Measurements from ENCODE around the gene USP46. TPM values are rescaled to one million over a fixed set of nuclear protein-coding genes. Genes with fewer than 3 reads are reported as not detected.

Gene USP46
- total RNA-seq, 1 donor from 2014 or later: 33.1 TPM

DNA sequence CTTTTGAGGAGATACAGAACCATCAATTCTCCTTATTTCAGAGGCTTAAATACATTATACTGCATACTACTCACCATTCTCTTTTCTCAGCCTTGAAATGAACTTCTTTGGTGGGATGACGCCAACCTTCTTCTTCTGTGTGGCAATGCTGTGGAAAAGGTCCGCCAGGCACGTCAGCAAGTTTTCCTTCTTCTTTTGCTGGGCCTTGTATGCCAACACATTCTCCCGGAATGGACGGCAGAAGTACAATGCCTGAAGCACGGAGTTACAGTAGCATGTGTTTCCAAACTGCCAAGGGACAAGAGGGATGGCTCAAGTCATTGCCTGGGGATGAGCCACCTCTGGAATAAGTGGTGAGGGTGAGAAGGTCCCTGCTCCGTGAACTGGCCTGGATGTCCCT lies 31.2 kb downstream of the USP46 start:
- Mint-ChIP-seq H3K27me3 (no peaks in the 10 kb centered on the region), H3K4me3 (ENCODE audit: low read depth) (no peak overlapping the region), H3K36me3 (ENCODE audit: insufficient read depth) (peaks cover 2% of the 10 kb centered on the region), H3K27ac (no peak overlapping the region), H3K9me3 (ENCODE audit: low read depth) (no peaks in the 10 kb centered on the region), H3K4me1 (ENCODE audit: low read depth) (no peaks in the 10 kb centered on the region)
- TF ChIP-seq, protein P1, sequence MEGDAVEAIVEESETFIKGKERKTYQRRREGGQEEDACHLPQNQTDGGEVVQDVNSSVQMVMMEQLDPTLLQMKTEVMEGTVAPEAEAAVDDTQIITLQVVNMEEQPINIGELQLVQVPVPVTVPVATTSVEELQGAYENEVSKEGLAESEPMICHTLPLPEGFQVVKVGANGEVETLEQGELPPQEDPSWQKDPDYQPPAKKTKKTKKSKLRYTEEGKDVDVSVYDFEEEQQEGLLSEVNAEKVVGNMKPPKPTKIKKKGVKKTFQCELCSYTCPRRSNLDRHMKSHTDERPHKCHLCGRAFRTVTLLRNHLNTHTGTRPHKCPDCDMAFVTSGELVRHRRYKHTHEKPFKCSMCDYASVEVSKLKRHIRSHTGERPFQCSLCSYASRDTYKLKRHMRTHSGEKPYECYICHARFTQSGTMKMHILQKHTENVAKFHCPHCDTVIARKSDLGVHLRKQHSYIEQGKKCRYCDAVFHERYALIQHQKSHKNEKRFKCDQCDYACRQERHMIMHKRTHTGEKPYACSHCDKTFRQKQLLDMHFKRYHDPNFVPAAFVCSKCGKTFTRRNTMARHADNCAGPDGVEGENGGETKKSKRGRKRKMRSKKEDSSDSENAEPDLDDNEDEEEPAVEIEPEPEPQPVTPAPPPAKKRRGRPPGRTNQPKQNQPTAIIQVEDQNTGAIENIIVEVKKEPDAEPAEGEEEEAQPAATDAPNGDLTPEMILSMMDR (IDR thresholded peaks at IDR 0.05; ENCODE audit: unreplicated experiment): no peak
- DNase-seq (ENCODE audit: low spot score, unreplicated experiment): no peak

DNA sequence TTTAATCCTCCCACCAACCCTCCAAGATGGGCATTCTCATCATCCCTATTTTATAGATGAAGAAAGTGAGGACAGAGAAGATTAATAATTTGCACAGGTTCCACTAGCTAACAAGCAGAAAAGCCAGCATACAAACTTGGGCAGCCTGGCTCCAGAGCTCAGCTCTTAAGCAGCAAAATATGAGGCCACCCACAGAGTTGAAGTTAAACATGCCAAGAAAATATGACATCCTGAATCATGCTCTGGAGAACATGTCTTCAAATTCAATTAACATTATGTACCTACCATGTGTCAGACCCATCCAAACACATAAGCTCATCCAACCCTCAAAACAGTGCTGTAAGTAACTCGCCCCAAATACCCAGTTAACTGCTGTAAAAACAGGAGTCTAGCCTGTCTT lies 33.9 kb downstream of the USP46 start:
- H3K27ac Mint-ChIP-seq: no peak overlapping the region
- no peak for DNase-seq (ENCODE audit: low spot score, unreplicated experiment)
- TF ChIP-seq, protein P1 (IDR thresholded peaks at IDR 0.05; ENCODE audit: unreplicated experiment): no peak
- H3K9me3 Mint-ChIP-seq (ENCODE audit: low read depth): no peaks in the 10 kb centered on the region
- H3K4me3 Mint-ChIP-seq (ENCODE audit: low read depth): no peak overlapping the region
- H3K27me3 Mint-ChIP-seq: no peaks in the 10 kb centered on the region
- peaks cover 11% of the 10 kb centered on the region for H3K36me3 Mint-ChIP-seq (ENCODE audit: insufficient read depth)
- H3K4me1 Mint-ChIP-seq (ENCODE audit: low read depth): no peaks in the 10 kb centered on the region

DNA sequence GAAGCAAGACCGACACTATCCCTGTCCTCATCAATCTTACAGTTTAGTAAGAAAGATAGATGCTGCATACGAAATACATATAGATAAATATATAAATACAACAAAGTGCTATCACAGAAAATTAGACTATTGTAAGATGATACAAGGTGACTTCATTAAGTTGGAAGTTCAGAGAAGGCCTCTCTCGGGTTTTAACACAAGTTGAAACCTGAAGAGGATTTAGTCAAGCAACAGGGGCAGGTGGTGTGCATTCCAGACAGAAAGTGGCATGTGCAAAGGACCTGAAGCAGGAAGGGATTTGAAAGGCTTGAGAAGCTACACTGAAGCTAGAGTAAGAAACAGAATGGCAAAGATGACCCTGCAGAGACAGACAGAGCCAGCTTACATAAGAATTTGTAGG lies 36.5 kb downstream of the USP46 start:
- no peak for DNase-seq (ENCODE audit: low spot score, unreplicated experiment)
- H3K27me3 Mint-ChIP-seq: no peaks in the 10 kb centered on the region
- no peaks in the 10 kb centered on the region for H3K9me3 Mint-ChIP-seq (ENCODE audit: low read depth)
- TF ChIP-seq, protein P1 (IDR thresholded peaks at IDR 0.05; ENCODE audit: unreplicated experiment): no peak
- peaks cover 11% of the 10 kb centered on the region for H3K36me3 Mint-ChIP-seq (ENCODE audit: insufficient read depth)
- H3K27ac Mint-ChIP-seq: no peak overlapping the region
- H3K4me1 Mint-ChIP-seq (ENCODE audit: low read depth): peaks cover 16% of the 10 kb centered on the region
- no peak overlapping the region for H3K4me3 Mint-ChIP-seq (ENCODE audit: low read depth)

DNA sequence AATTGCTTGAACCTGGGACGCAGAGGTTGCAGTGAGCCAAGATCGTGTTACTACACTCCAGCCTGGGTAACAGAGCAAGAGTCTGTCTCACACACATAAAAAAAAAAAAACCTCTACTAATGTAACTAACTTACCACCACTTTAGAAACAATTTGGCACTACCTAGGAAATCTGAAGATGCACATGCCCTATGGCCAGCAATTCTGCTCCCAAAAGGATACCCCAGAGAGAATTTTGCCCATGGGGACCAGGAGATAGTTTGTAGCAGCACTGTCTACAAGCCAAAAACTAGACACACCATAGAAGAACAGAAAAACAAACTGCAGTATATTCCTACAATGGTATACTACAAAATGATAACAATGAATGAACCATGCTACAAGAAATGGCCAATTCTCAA lies 37.5 kb downstream of the USP46 start:
- TF ChIP-seq, protein P1 (IDR thresholded peaks at IDR 0.05; ENCODE audit: unreplicated experiment): no peak
- H3K4me1 Mint-ChIP-seq (ENCODE audit: low read depth): peaks cover 16% of the 10 kb centered on the region
- no peak for DNase-seq (ENCODE audit: low spot score, unreplicated experiment)
- H3K4me3 Mint-ChIP-seq (ENCODE audit: low read depth): no peak overlapping the region
- no peak overlapping the region for H3K27ac Mint-ChIP-seq
- no peaks in the 10 kb centered on the region for H3K27me3 Mint-ChIP-seq
- no peaks in the 10 kb centered on the region for H3K9me3 Mint-ChIP-seq (ENCODE audit: low read depth)
- peaks cover 11% of the 10 kb centered on the region for H3K36me3 Mint-ChIP-seq (ENCODE audit: insufficient read depth)

DNA sequence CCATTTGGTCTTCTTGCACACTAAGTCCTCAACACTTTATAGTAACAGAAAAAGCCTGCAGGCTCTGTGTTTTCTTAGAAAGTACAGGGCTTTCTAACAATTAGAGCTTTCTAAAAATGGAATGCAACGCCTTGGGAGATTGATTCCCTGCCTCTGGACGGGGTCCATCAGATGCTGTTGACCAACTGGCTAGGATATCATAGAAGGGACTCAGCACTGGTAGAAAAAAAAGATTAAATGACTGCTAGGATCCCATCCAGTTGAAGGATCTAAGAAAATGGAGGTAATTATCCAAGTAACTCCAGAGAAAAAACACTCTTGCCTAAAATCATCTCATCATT lies 39.5 kb downstream of the USP46 start:
- TF ChIP-seq, protein P1 (IDR thresholded peaks at IDR 0.05; ENCODE audit: unreplicated experiment): no peak
- H3K4me1 Mint-ChIP-seq (ENCODE audit: low read depth): peaks cover 16% of the 10 kb centered on the region
- H3K4me3 Mint-ChIP-seq (ENCODE audit: low read depth): no peak overlapping the region
- no peak overlapping the region for H3K27ac Mint-ChIP-seq
- no peaks in the 10 kb centered on the region for H3K27me3 Mint-ChIP-seq
- DNase-seq (ENCODE audit: low spot score, unreplicated experiment): no peak
- H3K36me3 Mint-ChIP-seq (ENCODE audit: insufficient read depth): peaks cover 11% of the 10 kb centered on the region
- no peaks in the 10 kb centered on the region for H3K9me3 Mint-ChIP-seq (ENCODE audit: low read depth)
